ENCODE results near the gene ACTMAP.

Gene ACTMAP

DNA sequence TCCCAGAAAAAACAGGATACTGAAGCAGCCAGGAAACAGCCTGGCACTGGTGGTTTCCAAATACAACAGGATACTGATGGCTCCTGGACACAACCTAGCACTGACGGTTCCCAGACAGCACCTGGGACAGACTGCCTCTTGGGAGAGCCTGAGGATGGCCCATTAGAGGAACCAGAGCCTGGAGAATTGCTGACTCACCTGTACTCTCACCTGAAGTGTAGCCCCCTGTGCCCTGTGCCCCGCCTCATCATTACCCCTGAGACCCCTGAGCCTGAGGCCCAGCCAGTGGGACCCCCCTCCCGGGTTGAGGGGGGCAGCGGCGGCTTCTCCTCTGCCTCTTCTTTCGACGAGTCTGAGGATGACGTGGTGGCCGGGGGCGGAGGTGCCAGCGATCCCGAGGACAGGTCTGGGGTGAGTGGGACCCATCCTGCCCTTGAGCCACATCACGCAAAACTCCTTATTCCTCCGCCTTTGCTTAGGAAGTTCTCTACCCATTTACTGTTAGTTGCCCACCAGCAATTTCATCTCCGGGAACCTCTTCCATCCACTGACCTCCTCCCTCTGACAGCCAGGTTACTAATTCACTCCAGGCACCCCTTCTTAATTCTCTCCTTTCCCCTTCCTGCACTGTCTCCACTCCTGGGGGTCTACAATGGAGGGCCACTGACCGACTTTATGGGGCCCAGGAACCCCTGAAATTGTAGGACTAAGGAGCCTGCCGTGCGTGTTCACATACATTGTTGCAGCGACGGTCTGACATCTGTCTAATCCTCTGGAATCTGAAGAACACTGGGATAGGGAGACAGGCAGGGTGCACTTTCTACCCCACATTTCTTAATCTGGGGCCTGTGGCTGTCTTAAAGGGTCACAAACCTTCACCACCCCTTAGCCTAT, 32.1 kb downstream of the ACTMAP start:
- DNase-seq (ENCODE audit: low spot score) = no peak

GRCh38 chr19:40717325-40717879, 32.9 kb downstream of the ACTMAP start:
- DNase-seq (ENCODE audit: low spot score) = peak; percentile 73

DNA sequence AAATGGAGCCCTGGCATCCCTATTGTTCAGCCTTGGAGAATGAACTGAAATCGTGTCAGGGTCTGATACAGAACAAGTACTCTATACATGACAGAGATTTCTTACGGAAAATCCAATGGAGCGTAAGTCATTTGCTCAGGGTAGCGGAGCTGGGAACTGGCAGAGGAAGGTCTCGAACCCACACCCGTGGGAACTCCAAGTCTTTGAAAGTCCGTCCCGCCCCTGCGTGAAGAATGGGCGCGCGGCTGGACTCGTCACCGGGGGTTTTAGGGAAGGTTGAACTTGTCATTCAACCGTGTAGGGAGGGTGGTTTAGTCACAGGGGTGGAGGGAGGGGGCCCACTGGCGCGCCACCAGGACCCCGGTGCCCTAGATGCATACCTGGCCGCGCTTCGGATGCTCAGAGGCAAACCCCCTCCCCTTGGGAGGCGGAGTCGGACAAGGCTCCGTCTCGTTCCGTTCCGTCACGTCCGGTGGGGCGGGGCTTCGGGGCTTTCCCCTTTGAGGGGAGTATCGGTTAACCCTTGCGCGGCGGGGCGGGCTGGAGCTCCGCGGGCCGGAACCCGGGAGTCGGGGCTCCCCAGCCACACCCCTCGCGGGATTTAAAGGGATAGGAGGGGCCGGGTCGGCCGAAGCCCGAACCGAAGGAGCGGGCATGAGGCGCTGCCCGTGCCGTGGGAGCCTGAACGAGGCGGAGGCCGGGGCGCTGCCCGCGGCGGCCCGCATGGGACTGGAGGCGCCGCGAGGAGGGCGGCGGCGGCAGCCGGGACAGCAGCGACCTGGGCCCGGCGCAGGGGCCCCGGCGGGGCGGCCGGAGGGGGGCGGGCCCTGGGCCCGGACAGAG, 33.6 kb downstream of the ACTMAP start, which contains the start of the genes COQ8B and ITPKC:
Gene COQ8B, minus strand, starts transcription at position 405 of the 843 bp plus-strand sequence. CDS start 2,254 bp downstream, outside the sequence.
Gene ITPKC, plus strand, starts transcription at position 631 of the 843 bp plus-strand sequence. Its CDS starts 24 bp downstream, at position 655.
- peak; percentile 100 for DNase-seq (ENCODE audit: low spot score)

DNA sequence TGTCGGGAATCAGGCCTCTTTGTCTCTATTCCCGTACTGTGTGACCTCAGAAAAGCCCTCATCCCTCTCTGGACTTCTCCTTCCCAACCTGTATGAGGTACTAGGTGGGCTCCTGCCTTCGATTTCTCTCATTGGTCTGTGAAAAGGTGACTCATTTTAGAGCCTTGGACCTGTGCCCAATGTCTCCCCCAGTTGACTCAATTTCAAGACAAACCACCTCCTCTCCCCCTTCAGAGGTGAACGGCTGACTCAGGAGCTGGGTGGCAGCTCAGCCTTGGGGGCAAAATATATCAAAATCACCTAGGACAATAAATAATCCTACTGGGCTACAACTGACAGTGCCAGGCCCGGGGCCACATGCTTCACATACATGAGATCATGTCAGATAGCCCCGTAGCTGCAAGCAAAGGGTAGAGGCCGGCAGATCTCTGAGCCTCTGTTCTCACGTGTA, 34.2 kb downstream of the ACTMAP start:
- DNase-seq (ENCODE audit: low spot score) = no peak

GRCh38 chr19:40714441-40715299, 35.6 kb downstream of the ACTMAP start:
- peak; percentile 96 for DNase-seq (ENCODE audit: low spot score)

DNA sequence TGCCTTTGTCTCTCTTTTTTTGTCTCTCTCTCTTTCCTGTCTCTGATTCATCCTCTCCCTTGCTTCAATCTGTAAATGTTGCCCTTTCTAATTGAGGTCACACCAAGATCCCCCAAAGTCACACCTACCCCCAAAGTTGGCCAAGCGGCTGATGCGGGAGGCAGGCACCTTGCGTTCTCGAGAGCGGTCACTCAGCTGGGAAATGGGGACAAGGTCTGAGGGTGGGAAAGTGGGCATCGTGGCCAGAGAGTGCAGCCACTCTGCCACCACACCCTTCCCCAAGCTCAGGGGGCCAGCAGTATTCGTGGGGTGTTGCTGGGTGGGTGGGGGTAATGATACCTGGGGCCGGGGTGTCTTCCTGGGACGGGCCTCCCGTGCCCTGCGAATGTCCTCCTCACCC, 36.3 kb downstream of the ACTMAP start:
- no peak for DNase-seq (ENCODE audit: low spot score)

DNA sequence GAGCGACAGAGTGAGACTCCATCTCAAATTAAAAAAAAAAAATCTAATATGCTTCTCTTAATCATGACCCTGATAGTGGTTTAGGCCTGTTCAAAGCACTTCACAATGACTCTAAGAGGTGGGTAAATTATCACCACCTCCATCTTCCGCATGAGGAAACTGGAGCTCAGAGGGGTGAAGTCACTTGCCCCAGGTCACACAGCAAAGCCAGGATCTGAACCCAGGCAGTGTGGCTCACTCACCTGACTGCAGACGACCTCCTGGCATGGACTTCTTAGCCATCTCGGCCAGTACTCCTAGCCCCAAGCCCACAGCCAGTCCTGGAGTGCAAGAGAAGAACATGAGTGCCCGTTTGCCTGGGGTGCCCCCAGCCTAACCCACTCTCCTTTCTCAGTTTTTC, 40.5 kb downstream of the ACTMAP start:
- no peak for DNase-seq (ENCODE audit: low spot score)

GRCh38 chr19:40707615-40708014, 42.7 kb downstream of the ACTMAP start:
- DNase-seq (ENCODE audit: low spot score) = no peak

DNA sequence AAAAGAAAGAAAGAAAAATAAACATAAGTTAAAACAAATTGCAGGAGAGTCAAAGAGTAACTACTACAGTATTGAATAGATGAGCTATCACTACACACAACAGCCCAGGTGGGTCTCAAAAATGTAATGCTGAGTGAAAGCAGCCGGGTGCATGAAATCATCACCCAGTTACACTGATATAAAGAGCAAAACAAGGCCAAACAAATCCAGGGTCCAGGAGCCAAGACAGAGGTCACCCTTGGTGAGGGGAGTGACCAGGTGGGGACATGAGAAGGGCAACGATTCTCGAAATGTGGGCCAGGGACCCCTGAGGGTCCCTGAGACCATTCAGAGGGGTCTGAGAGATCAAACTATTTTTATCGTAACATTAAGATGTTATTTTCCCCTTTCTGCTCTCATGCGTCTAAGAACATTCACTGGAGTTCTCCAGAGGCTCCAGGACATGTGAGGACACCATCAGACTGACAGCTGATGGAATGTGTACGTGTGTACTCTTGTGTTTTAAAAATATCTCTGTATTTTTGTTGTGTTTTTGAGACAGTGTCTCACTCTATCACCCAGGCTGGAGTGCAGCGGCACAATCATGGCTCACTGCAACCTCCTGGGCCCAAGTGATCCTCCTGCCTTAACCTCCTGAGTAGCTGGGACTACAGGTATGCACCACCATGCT, 44.2 kb downstream of the ACTMAP start:
- DNase-seq (ENCODE audit: low spot score) = no peak

DNA sequence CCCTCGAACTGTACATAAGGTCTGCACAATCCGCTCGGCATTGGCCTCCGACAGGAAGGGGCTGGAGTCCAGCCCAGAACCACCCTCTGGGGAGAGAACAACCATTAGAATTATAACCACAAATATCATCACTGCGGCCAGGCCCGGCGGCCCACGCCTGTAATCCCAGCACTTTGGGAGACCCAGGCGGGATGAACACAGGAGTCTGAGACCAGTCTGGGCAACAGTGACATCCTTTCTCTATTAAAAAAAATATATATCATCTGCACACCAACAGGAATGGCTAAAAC, 45.0 kb downstream of the ACTMAP start:
- DNase-seq (ENCODE audit: low spot score) = no peak

DNA sequence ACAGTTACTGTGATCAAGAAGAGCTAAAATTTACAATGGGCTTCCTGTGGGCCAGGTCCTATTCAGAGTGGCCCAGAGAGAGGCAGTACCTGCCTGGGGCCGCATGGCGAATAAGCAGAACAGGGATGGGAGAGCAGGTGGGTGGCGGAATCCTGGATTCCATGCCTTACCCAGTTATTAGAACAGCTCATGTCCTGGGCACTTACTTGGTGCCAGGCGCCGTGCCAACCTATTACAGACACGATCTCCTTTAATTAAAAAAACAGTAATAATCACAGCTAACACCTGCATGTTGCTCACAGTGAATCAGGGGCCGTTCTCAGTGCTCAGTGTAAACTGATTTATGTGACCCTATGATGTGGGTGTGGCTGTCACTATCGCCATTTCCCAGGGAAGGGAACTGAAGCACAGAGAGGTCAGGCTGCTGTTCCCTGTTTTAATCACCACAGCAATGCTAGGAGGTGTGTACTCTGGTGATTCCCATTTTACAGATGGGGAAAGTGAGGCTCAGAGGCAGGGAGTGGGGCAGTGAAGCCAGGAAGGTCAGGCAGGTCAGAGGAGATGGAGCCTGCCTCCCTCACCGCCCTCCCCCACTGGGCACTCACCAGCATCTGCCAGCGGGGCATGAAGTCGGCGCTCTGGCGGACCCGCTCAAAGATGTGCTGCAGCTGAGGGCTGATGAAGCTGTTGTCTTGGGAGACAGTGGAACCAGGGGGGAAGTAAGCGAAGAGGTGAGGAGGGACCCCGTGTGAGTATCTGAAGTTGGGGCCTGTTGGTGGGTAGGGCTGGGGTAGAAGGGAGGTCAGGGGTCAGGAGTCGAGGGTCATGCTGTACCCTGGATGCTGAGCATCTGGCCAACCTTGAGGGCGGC, 45.6 kb downstream of the ACTMAP start:
- no peak for DNase-seq (ENCODE audit: low spot score)

DNA sequence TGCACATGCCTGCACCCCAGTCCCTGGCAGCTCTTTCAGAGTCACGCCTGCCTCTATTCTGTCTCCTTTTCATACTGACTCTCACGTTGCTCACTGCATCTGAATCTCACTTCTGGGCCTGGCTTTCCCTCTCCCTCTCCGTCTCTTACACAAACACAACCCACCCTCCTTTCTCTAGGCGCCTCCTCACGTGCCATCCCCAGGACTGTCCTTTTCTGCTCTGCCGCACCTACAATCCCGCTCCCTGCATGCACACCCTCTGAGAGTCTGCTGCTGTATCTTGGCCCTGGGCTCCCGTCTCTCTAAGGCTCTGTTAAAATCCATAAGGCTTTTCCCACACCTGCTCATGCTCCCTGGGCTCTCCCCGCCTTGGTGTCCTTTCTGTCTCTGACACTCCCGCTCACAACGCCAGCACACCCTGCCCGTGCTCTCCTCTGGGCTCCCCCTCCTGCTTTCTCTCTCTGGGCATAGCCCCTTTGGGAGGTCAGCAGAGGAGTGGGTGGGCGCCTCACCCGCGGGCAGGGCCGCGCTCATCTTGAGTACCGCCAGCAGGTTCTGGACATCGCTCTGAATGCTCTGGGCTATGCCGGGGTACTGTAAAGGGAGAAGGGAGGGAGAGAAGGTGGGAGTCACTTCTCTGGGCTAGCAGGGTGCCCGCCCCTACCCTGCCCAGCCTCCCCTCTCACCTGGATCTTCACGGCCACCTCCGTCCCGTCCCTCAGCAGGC, 47.1 kb downstream of the ACTMAP start:
- no peak for DNase-seq (ENCODE audit: low spot score)

DNA sequence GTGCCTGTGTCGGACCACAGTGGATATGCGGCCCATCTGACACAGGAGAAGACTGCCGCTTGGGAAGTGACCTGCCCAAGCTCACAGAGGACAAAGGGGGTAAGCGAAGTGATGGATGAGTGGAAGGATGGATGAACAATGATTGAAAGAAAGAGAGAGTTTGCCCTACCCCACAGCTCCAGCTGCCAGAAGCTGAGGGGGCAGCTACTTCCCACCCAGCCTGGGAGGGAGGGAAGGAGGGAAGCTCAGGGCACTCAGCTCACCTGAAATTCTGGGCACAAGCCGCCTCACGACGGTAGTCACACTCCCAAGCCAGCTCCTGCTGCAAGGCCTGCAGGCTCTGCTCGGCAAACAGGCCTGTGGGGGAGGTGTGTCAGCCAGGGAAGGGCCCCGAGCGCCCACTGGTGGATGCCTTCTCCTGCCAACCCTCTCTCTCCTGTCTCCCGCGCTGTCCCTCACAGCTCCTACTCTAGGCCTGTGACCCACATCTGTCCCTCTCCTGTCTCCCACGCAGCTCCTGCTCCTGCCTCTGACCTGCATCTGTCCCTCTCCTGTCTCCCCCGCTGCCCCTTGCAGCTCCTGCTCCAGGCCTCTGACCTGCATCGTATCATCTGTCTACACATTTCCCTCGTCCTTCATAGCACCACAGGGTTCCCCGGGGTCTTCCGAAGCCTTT, 47.8 kb downstream of the ACTMAP start:
- DNase-seq (ENCODE audit: low spot score) = no peak

DNA sequence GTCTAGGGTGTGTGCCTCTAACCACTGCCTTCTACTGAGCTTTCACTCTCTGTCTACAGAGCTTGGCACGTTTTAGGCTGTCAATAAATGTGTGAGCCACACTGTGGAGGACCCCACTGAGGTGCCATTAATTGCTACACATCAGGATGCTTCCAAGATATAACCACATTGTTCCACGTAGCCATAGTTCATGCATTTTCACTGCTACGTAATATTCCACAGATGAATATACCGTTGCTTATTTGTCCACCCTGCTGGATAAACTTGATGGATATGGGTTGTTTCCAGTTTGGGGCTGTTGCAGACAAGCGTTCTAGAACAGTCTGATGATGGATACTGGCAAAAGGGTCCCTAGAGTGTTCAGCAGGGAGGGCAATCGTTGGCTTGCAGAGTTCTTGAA, 48.5 kb downstream of the ACTMAP start:
- DNase-seq (ENCODE audit: low spot score) = no peak

- DNase-seq (ENCODE audit: low spot score) = no peak
Observed at GRCh38 chr19:40700083-40700482, 50.2 kb downstream of the ACTMAP start.

DNA sequence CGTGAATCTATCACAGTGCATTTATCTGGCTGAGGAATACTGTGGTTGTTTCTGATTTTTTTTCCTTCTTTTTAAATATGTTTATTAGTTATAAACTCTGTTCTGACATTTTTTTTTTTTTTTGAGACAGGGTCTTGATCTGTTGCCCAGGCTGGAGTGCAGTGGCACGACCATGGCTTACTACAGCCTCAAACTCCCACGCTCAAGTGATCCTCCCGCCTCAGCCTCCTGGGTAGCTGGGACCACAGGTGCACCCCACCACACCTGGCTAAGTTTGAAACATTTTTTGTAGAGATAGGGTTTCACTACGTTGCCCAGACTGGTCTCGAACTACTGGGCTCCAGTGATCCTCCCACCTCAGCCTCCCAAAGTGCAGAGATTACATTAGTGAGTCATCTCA, 53.3 kb downstream of the ACTMAP start:
- no peak for DNase-seq (ENCODE audit: low spot score)

GRCh38 chr19:40695881-40696280, 54.4 kb downstream of the ACTMAP start:
- DNase-seq (ENCODE audit: low spot score) = no peak

- no peak for DNase-seq (ENCODE audit: low spot score)
Observed at GRCh38 chr19:40693896-40694295, 56.4 kb downstream of the ACTMAP start.

All from left forelimb (tissue), 1 donor.